Activated T-helper 9 cell treated with anti-CD3 and anti-CD28 coated beads, Interleukin-2, amount 50 U/mL, for 16 hours (primary cell): ENCODE results near the gene CIP2A.

Experiments
- DNase-seq: peaks from one replicate; pipeline ENCODE4 v3.0.0-alpha.2; 2020; ENCODE audit warnings: low read depth

Gene CIP2A

GRCh38 chr3:108510496-108510895 is 78.7 kb downstream of the CIP2A start, which contains the start of gene MYH15:
Gene MYH15, minus strand, starts transcription at chr3:108510596. Its CDS starts 66 bp downstream, at chr3:108510530.
- DNase-seq = no peak

GRCh38 chr3:108509871-108510270 is 79.4 kb downstream of the CIP2A start:
- no peak for DNase-seq

DNA sequence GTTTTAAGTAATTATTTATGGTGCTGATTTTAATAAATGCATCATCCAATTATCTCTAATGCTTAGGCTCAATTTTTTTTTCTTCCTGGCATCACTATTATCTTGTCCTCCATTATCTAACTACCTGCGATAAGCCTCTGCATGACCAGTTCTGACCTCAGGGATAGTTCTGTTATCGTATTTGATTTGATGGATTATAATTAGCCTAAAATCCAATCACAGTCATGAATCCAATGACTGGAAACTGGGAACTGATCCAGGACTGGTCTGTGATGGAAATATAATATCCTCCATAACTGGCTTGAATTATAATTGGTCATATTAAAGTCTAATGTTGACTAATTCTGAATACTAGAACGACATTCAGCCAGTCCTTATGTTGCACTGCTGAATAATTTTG is 80.0 kb downstream of the CIP2A start:
- no peak for DNase-seq

DNA sequence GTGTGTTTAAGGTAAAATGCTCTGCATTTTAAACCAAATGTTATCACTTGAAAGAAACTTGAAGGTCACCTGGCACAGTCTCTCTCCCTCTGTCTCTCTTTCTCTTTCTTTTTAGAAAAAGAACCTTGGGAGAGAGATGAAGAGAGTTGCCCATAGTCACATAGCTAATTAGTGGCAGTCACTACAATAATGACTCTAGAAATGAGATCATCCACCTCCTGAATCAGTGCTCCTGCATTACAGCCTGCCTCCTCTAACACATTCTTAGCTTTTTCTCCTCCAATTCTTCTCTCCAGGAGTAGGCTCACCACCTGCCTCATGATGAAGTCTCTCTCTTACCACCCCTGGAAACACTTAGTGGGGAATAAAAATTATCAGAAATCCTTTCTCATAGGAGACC is 81.3 kb downstream of the CIP2A start:
- no peak for DNase-seq

DNA sequence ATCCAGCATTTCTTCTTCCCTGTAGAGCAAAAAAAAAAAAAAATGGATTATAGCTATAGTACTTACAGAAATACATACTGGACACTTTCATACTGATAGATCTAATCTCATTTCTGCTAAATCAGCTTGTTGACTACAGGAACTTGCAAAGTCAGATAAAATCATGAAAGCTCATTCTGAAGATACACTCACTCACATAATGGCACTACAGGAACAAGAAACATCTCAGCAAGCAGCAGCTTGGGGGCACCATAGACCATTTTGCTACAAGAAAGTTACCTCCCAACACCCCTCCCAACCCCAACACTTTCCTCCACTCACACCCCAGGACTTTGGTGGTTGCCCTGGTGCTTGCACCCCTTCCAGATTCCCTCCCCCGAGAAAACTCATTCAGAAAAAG is 83.4 kb downstream of the CIP2A start:
- no peak for DNase-seq

- no peak for DNase-seq
Observed at GRCh38 chr3:108503722-108504121, 85.5 kb downstream of the CIP2A start.

DNA sequence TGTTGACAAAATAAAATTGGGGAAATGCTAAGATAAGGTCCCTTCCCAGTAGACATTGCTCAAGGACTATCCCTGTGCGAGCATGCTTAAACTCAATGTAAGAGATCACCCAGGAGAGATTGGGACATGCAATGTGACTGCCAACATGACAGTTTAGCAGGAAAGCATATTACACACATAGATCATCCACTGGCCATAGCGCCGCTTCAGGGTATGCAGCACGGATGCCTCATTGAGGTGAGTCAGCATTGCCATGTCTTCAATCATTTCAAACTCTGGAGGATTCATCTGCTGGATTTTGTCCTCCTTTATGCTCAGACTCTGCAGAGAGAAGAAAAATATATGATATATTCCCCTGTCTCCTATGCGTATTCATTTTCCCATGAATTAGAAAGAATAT is 87.7 kb downstream of the CIP2A start:
- DNase-seq = no peak

- no peak for DNase-seq
Observed at GRCh38 chr3:108500728-108501127, 88.5 kb downstream of the CIP2A start.
